ENCODE measurements around the gene CNPPD1. TPM values are rescaled to one million over a fixed set of nuclear protein-coding genes. Genes with fewer than 3 reads are reported as not detected.

The CNPPD1 gene
- total RNA-seq, 2 donors from 2014 or later = 46.7 to 49.2 TPM

- no peak for DNase-seq (ENCODE audit: low spot score)
- intact Hi-C loops (cut with DNase I) = no loop called here
Measured at GRCh38 chr2:219128396-219128795, 48.3 kb downstream of the CNPPD1 start.

- intact Hi-C loops (cut with DNase I) = no loop called here
- no peak for DNase-seq (ENCODE audit: low spot score)
Measured at GRCh38 chr2:219127037-219127635, 49.6 kb downstream of the CNPPD1 start.

GRCh38 chr2:219126555-219126954 lies 50.2 kb downstream of the CNPPD1 start:
- DNase-seq (ENCODE audit: low spot score) = no peak
- intact Hi-C loops (cut with DNase I) = no loop called here

GRCh38 chr2:219125886-219126270 lies 50.8 kb downstream of the CNPPD1 start:
- DNase-seq (ENCODE audit: low spot score) = no peak
- intact Hi-C loops (cut with DNase I) = no loop called here

- intact Hi-C loops (cut with DNase I) = no loop called here
- DNase-seq (ENCODE audit: low spot score) = no peak
Measured at GRCh38 chr2:219125225-219125885, 51.4 kb downstream of the CNPPD1 start.

- intact Hi-C loops (cut with DNase I) = no loop called here
- no peak for DNase-seq (ENCODE audit: low spot score)
Measured at GRCh38 chr2:219124381-219125110, 52.2 kb downstream of the CNPPD1 start.

- intact Hi-C loops (cut with DNase I) = no loop called here
- DNase-seq (ENCODE audit: low spot score) = no peak
Measured at GRCh38 chr2:219123356-219124135, 53.2 kb downstream of the CNPPD1 start.

GRCh38 chr2:219122202-219122980 lies 54.3 kb downstream of the CNPPD1 start:
- no peak for DNase-seq (ENCODE audit: low spot score)
- intact Hi-C loops (cut with DNase I) = no loop called here

Other genes with a start within 250 kb of the CNPPD1 start
- not detected for gene CDK5R2, start 217.3 kb downstream of the CNPPD1 start, total RNA-seq
- not detected for gene FEV, start 191.7 kb downstream of the CNPPD1 start, total RNA-seq
- gene CRYBA2, start 183.5 kb downstream of the CNPPD1 start, total RNA-seq = not detected
- not detected for gene CFAP65, start 135.4 kb downstream of the CNPPD1 start, total RNA-seq
- gene IHH, start 116.0 kb downstream of the CNPPD1 start, total RNA-seq = not detected
- gene NHEJ1, start 16.1 kb downstream of the CNPPD1 start, total RNA-seq = 10 to 100 TPM in 1 of 2 donors, 1 to 10 TPM in 1; 8.9 to 11.6 TPM
- 1 to 10 TPM in 1 of 2 donors, under 1 TPM in 1; 0.71 to 2.1 TPM for gene SLC23A3, start 6.9 kb downstream of the CNPPD1 start, total RNA-seq
- gene RETREG2, start 1.4 kb upstream of the CNPPD1 start, total RNA-seq = 10 to 100 TPM; 54.4 to 56.8 TPM
- gene ZFAND2B, start 29.9 kb upstream of the CNPPD1 start, total RNA-seq = 10 to 100 TPM; 33.8 to 34.7 TPM
- gene ABCB6, start 42.0 kb upstream of the CNPPD1 start, total RNA-seq = 10 to 100 TPM; 16.0 to 24.2 TPM
- gene ATG9A, start 52.7 kb upstream of the CNPPD1 start, total RNA-seq = 10 to 100 TPM; 28.5 to 38.5 TPM
- 10 to 100 TPM; 11.5 to 24.2 TPM for gene ANKZF1, start 52.9 kb upstream of the CNPPD1 start, total RNA-seq
- gene GLB1L, start 68.5 kb upstream of the CNPPD1 start, total RNA-seq = 1 to 10 TPM; 5.3 to 7.5 TPM
- 10 to 100 TPM; 15.8 to 16.5 TPM for gene STK16, start 68.6 kb upstream of the CNPPD1 start, total RNA-seq
- not detected for gene TUBA4B, start 76.3 kb upstream of the CNPPD1 start, total RNA-seq
- 10 to 100 TPM; 25.6 to 25.9 TPM for gene TUBA4A, start 77.0 kb upstream of the CNPPD1 start, total RNA-seq
- 10 to 100 TPM; 42.0 to 45.7 TPM for gene DNAJB2, start 102.4 kb upstream of the CNPPD1 start, total RNA-seq
- gene PTPRN, start 132.5 kb upstream of the CNPPD1 start, total RNA-seq = not detected
- not detected for gene RESP18, start 155.8 kb upstream of the CNPPD1 start, total RNA-seq
- 10 to 100 TPM; 41.9 to 44.0 TPM for gene DNPEP, start 211.0 kb upstream of the CNPPD1 start, total RNA-seq
- 1,000 to 10,000 TPM; 6,561 to 7,652 TPM for gene DES, start 241.5 kb upstream of the CNPPD1 start, total RNA-seq